Right atrium auricular region (tissue), 2 donors: ENCODE results near the gene NUB1. TPM values are rescaled to one million over a fixed set of nuclear protein-coding genes. Genes with fewer than 3 reads are reported as not detected.
A peak's percentile ranks its signal among the peaks of the same experiment; 100 is the strongest.

Experiments
- DNase-seq: peaks from one replicate; pipeline ENCODE4 v3.0.0-alpha.2; 2019; ENCODE audit warnings: low spot score
- H3K27ac ChIP-seq, 2 donors: fragments of 200-600 bp; sonication (generic); 1 replicate in 1 of 2; 2 replicates in 1 of 2; pipeline ENCODE4 v1.5.1; 2016 to 2019
- H3K27me3 ChIP-seq, 2 donors: fragments of 200-600 bp; sonication (generic); one replicate each; pipeline versions ENCODE4 v1.5.1 to v1.6.0; 2017 to 2019
- H3K36me3 ChIP-seq: fragments of 200-600 bp; sonication (generic); one replicate; pipeline ENCODE4 v1.5.1; 2016
- H3K4me1 ChIP-seq, 2 donors: fragments of 200-600 bp; sonication (generic); one replicate each; pipeline versions ENCODE4 v1.5.1 to v1.6.0; 2017 to 2019
- H3K4me3 ChIP-seq, 2 donors: fragments of 200-600 bp; sonication (generic); 1 replicate in 1 of 2; 2 replicates in 1 of 2; pipeline ENCODE4 v1.5.1; 2017 to 2019; ENCODE audit warnings: mild to moderate bottlenecking in 1 of 2, moderate library complexity in 1 of 2
- H3K9me3 ChIP-seq, 2 donors: fragments of 200-600 bp; sonication (generic); one replicate each; pipeline ENCODE4 v1.5.1; 2019
- total RNA-seq, 2 donors: library from RNA; depleted of rRNA; stranded (reverse); fragments of >200 nt; gene quantifications; one replicate each; pipeline ENCODE4 v1.1.0, GENCODE V29; 2016
- TF ChIP-seq, protein P1 (sequence below), 2 donors: fragments of 200-600 bp; sonication (generic); IDR thresholded peaks; one replicate each; pipeline ENCODE4 v1.5.1; 2019; ENCODE audit warnings: antibody characterized with exemption in 2 of 2

NUB1 gene
- total RNA-seq, 2 donors from 2014 or later = 33.5 to 39.6 TPM

DNA sequence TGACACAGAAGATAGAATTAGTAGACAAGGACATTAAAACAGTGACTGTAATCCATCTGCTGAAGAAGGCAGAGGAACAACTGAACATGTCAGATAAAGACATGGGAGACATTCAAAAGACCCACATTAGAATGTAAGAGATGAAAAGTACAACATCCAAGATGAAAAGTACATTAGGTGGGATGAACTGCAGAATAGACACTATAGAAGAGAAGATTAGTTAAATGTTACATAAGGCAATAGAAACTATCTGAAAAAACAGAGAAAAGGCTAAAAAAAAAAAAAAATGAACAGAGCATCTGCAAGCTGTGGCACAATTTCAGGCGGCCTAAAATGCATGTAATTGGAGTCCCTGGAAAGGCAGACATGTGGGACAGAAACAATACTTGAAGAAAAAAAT lies 21.6 kb downstream of the NUB1 start:
- Histone ChIP-seq H3K9me3 (no peaks in the 10 kb centered on the region), H3K27me3 (no peaks in the 10 kb centered on the region), H3K27ac (no peak overlapping the region), H3K4me3 (no peak overlapping the region), H3K36me3 (peaks cover 47% of the 10 kb centered on the region), H3K4me1 (peaks cover 0 to under 1% of the 10 kb centered on the region in 2 donors)
- no peak for DNase-seq
- TF ChIP-seq, protein P1, sequence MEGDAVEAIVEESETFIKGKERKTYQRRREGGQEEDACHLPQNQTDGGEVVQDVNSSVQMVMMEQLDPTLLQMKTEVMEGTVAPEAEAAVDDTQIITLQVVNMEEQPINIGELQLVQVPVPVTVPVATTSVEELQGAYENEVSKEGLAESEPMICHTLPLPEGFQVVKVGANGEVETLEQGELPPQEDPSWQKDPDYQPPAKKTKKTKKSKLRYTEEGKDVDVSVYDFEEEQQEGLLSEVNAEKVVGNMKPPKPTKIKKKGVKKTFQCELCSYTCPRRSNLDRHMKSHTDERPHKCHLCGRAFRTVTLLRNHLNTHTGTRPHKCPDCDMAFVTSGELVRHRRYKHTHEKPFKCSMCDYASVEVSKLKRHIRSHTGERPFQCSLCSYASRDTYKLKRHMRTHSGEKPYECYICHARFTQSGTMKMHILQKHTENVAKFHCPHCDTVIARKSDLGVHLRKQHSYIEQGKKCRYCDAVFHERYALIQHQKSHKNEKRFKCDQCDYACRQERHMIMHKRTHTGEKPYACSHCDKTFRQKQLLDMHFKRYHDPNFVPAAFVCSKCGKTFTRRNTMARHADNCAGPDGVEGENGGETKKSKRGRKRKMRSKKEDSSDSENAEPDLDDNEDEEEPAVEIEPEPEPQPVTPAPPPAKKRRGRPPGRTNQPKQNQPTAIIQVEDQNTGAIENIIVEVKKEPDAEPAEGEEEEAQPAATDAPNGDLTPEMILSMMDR (IDR thresholded peaks at IDR 0.05) = no peak

DNA sequence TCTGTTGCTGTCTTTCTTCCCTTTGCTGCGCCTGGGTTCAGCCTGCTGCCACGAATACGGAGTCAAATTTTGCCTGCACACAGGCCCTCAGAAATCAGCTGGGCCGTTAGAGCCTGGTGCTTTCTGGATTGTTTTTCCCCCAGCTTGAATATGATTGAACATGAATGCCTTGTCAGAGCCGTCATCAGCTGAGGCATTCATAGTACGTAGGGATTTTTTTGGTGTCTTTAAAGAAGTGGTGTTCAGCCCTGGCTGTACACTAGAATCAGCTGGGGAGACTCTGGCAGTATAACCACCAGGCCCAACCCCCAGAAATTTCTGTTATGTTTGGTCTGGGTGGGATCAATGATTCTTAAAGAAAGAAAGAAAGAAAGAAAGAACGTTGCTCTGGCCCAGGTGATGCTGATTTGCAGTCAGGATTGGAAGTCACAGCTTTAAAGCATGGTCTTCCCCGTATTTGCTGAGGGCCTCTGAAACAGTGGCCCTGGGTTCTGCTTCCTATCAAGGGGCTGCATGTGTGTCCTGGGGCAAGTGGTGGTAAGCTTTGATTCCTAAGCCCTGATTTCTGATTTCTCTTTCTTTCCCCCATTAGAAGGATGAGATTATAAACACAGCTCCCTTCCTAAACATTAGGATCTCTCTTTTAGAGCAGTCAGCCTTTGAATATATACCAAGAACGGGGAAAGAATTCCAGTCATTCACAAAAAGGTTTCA lies 24.7 kb downstream of the NUB1 start:
- DNase-seq = no peak
- Histone ChIP-seq H3K4me3 (no peak overlapping the region), H3K27ac (peak overlapping the region in 1 of 2 donors; percentile 40), H3K9me3 (no peaks in the 10 kb centered on the region), H3K36me3 (peaks cover 40% of the 10 kb centered on the region), H3K4me1 (peaks cover 0 to 4% of the 10 kb centered on the region in 2 donors), H3K27me3 (no peaks in the 10 kb centered on the region)
- TF ChIP-seq, protein P1 (IDR thresholded peaks at IDR 0.05) = no peak

DNA sequence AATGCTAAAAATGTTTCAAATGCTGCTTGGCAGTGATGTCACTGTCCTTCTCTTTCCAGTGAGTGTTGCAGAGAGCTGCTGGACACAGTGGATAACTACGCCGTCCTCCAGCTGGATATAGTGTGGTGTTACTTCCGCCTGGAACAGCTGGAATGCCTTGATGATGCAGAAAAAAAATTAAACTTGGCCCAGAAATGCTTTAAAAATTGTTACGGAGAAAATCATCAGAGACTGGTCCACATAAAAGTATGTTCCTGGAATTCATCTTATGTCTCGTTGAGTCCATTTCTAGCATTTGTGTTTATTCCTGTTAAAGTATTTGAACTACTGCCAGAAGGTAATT lies 25.2 kb downstream of the NUB1 start:
- no peak overlapping the region for H3K4me3 ChIP-seq
- H3K27ac ChIP-seq = peak overlapping the region in 1 of 2 donors; percentile 40
- H3K9me3 ChIP-seq = no peaks in the 10 kb centered on the region
- peaks cover 35% of the 10 kb centered on the region for H3K36me3 ChIP-seq
- no peaks in the 10 kb centered on the region for H3K27me3 ChIP-seq
- TF ChIP-seq, protein P1 (IDR thresholded peaks at IDR 0.05) = no peak
- no peak for DNase-seq
- H3K4me1 ChIP-seq = peaks cover 0 to 4% of the 10 kb centered on the region in 2 donors

DNA sequence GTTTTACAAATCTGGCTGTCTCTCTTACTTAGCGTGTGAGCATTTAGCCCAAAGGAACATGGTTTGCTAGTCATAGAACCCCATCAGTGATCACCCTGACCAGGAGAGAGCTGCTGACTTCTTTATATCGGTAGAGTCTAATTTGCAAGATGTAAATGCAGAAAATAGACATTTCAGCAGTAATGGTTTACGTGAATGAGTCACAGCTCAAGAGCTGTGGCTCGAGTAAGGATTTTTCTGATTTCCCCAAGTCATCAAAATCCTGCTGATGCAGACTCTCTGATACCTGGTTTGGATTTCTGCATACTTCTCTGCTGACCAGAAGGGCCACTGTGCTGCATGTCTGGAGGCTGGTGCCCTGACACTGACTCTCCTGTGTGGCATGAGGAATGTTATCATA lies 25.7 kb downstream of the NUB1 start:
- TF ChIP-seq, protein P1 (IDR thresholded peaks at IDR 0.05) = no peak
- Histone ChIP-seq H3K36me3 (peaks cover 31% of the 10 kb centered on the region), H3K4me3 (no peak overlapping the region), H3K4me1 (peaks cover 0 to 4% of the 10 kb centered on the region in 2 donors), H3K27me3 (no peaks in the 10 kb centered on the region), H3K9me3 (no peaks in the 10 kb centered on the region), H3K27ac (no peak overlapping the region)
- DNase-seq = no peak

DNA sequence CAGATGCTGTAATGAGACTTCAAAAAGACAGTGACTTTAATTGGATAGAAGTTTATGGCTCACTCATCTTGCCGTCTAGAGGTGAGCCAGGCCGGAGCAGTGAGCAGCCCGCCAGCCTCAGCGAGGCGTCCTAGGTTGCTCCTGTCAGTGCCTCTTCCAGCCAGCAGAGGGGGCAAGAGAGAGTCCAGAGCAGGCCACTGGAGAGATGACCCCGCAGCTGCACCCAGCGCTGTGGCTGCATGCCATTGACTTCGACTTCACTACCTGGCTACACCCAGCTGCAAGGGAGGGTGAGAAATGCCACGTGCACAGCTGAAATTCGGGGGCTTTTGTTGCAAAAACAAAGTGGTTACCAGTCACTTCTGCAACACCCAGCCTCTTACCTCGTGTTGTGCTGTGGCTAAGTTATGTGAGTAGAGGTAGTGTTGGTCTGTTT lies 26.5 kb downstream of the NUB1 start:
- Histone ChIP-seq H3K4me1 (peaks cover 0 to 4% of the 10 kb centered on the region in 2 donors), H3K4me3 (no peak overlapping the region), H3K9me3 (no peaks in the 10 kb centered on the region), H3K27ac (no peak overlapping the region), H3K27me3 (no peaks in the 10 kb centered on the region), H3K36me3 (peaks cover 32% of the 10 kb centered on the region)
- TF ChIP-seq, protein P1 (IDR thresholded peaks at IDR 0.05) = peak; percentile 87 to 96
- peak; percentile 78 for DNase-seq

DNA sequence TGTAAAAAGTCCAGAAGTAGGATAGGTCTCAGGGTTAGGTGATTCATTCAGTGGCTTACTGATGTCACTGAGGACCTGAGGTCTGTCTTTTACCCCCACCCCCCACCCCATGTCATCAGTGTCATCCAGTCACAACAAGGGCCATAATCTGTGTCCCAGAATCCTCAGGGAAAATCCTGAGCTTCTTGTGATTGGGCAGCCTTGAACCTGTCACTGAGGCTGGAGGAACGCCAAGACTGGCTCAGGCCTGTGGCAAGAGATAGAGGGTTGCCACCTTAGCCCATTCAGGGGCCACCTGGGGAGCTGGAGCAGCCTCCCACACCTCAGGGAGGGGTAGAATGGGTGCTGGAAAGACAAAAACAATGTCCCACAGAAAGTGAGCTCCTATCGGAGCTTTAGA lies 29.7 kb downstream of the NUB1 start:
- H3K36me3 ChIP-seq = peaks cover 51% of the 10 kb centered on the region
- peaks cover 0 to 4% of the 10 kb centered on the region in 2 donors for H3K4me1 ChIP-seq

More for the DNA sequence above, 29.7 kb downstream of the NUB1 start:
- Histone ChIP-seq H3K9me3 (no peaks in the 10 kb centered on the region), H3K27me3 (no peaks in the 10 kb centered on the region), H3K4me3 (no peak overlapping the region), H3K27ac (no peak overlapping the region)
- DNase-seq = no peak
- TF ChIP-seq, protein P1 (IDR thresholded peaks at IDR 0.05) = no peak
